HepG2 (cell line): ENCODE measurements around the gene TIFAB. TPM values are rescaled to one million over a fixed set of nuclear protein-coding genes. Genes with fewer than 3 reads are reported as not detected.
A peak's percentile ranks its signal among the peaks of the same experiment; 100 is the strongest.

ENCODE experiments used
- CREB1 ChIP-seq, 2 experiments: fragments of 450-650 bp in 1 of 2; IDR thresholded peaks; 2 replicates each; pipeline ENCODE4 v1.6.1; 2016 to 2017; ENCODE audit warnings: control low read depth in 1 of 2, mild to moderate bottlenecking in 1 of 2, missing compliant biosample characterization in 1 of 2, missing genetic modification characterization in 1 of 2
- ELF3 ChIP-seq: IDR thresholded peaks from 2 replicates; pipeline ENCODE4 v1.6.1; 2016; ENCODE audit warnings: missing genetic modification reagents, missing compliant biosample characterization
- FOXO1 ChIP-seq: sonication (generic); formaldehyde crosslinking; IDR thresholded peaks from 2 replicates; pipeline ENCODE4 v1.4.0; 2020; ENCODE audit warnings: missing genetic modification reagents
- PLRG1 ChIP-seq: fragments of 450-650 bp; conservative IDR thresholded peaks from 2 replicates; pipeline ENCODE4 v1.6.1; 2016
- RARA ChIP-seq: IDR thresholded peaks from 2 replicates; pipeline ENCODE4 v1.6.1; 2016; ENCODE audit warnings: missing genetic modification reagents, missing compliant biosample characterization
- SP4 ChIP-seq: sonication (generic); formaldehyde crosslinking; IDR thresholded peaks from 2 replicates; pipeline ENCODE4 v1.8.1; 2023; ENCODE audit warnings: mild to moderate bottlenecking, missing genetic modification reagents
- SPEN ChIP-seq: sonication (generic); formaldehyde crosslinking; IDR thresholded peaks from 2 replicates; pipeline ENCODE4 v1.5.1; 2020; ENCODE audit warnings: low read depth, mild to moderate bottlenecking, missing genetic modification reagents
- THRA ChIP-seq: sonication (generic); formaldehyde crosslinking; IDR thresholded peaks from 2 replicates; pipeline ENCODE4 v1.4.0; 2020; ENCODE audit warnings: missing genetic modification reagents, borderline replicate concordance
- ZBTB1 ChIP-seq: sonication (generic); formaldehyde crosslinking; IDR thresholded peaks from 2 replicates; pipeline ENCODE4 v1.4.0; 2020; ENCODE audit warnings: missing genetic modification reagents, borderline replicate concordance
- ZNF18 ChIP-seq: sonication (generic); formaldehyde crosslinking; IDR thresholded peaks from 2 replicates; pipeline ENCODE4 v1.8.0; 2022; ENCODE audit warnings: mild to moderate bottlenecking, missing genetic modification reagents; ENCODE audit not compliant: insufficient replicate concordance
- ZNF205 ChIP-seq: IDR thresholded peaks from 2 replicates; pipeline ENCODE4 v1.6.1; 2018; ENCODE audit warnings: missing biosample characterization, missing genetic modification reagents
- ZNF253 ChIP-seq: sonication (generic); formaldehyde crosslinking; IDR thresholded peaks from 2 replicates; pipeline ENCODE4 v1.8.0; 2022; ENCODE audit warnings: mild to moderate bottlenecking, missing genetic modification reagents, borderline replicate concordance
- ZNF567 ChIP-seq: sonication (generic); formaldehyde crosslinking; IDR thresholded peaks from 2 replicates; pipeline ENCODE4 v1.8.1; 2023; ENCODE audit warnings: mild to moderate bottlenecking, missing genetic modification reagents, borderline replicate concordance
- ZNF619 ChIP-seq: sonication (generic); formaldehyde crosslinking; IDR thresholded peaks from 2 replicates; pipeline ENCODE4 v1.4.0; 2020; ENCODE audit warnings: mild to moderate bottlenecking, missing genetic modification reagents
- ZNF639 ChIP-seq: conservative IDR thresholded peaks from 2 replicates; pipeline ENCODE4 v1.6.1; 2018; ENCODE audit warnings: missing genetic modification reagents
- ZNF724P ChIP-seq: sonication (generic); formaldehyde crosslinking; IDR thresholded peaks from 2 replicates; pipeline ENCODE4 v1.8.0; 2022; ENCODE audit warnings: missing genetic modification reagents, borderline replicate concordance
- ZNF746 ChIP-seq: sonication (generic); formaldehyde crosslinking; IDR thresholded peaks from 2 replicates; pipeline ENCODE4 v1.8.0; 2022; ENCODE audit warnings: mild to moderate bottlenecking, missing genetic modification reagents
- ZSCAN9 ChIP-seq: IDR thresholded peaks from 2 replicates; pipeline ENCODE4 v1.6.1; 2016; ENCODE audit warnings: borderline replicate concordance
- polyA plus RNA-seq, 8 experiments: library from polyadenylated mRNA; depleted of rRNA in 3 of 8; stranded (reverse) in 7 of 8; unstranded in 1 of 8; fragments of >200 nt; fragmentation: Illumina TruSeq in 4 of 8; extraction: Trizol in 4 of 8; gene quantifications; 2 replicates each; pipeline versions ENCODE4 v1.2.1 to v1.2.3, GENCODE V29; 2011 to 2016; ENCODE audit warnings: low read depth in 4 of 8, missing spikeins in 1 of 8, mixed read lengths in 1 of 8; ENCODE audit not compliant: insufficient read depth in 1 of 8
- total RNA-seq, 5 experiments: library from RNA; depleted of rRNA; stranded (reverse); fragments of >200 nt; fragmentation: Illumina TruSeq; extraction: Trizol; gene quantifications; 2 replicates each; pipeline ENCODE4 v1.2.3, GENCODE V29; 2016; ENCODE audit warnings: low read depth in 1 of 5
- TF ChIP-seq, protein P1 (sequence below): sonication (generic); formaldehyde crosslinking; IDR thresholded peaks from 2 replicates; pipeline ENCODE4 v1.5.0; 2020; ENCODE audit warnings: mild to moderate bottlenecking, missing genetic modification reagents
- TF ChIP-seq, protein P2 (sequence below): sonication (generic); formaldehyde crosslinking; IDR thresholded peaks from 2 replicates; pipeline ENCODE4 v1.4.0; 2020; ENCODE audit warnings: mild to moderate bottlenecking, missing genetic modification reagents

Gene TIFAB
- total and polyA plus RNA-seq, 2 of the 13 experiments (the other 11 are each of a cell fraction or from before 2014, with no cell fraction given), result not detected

DNA sequence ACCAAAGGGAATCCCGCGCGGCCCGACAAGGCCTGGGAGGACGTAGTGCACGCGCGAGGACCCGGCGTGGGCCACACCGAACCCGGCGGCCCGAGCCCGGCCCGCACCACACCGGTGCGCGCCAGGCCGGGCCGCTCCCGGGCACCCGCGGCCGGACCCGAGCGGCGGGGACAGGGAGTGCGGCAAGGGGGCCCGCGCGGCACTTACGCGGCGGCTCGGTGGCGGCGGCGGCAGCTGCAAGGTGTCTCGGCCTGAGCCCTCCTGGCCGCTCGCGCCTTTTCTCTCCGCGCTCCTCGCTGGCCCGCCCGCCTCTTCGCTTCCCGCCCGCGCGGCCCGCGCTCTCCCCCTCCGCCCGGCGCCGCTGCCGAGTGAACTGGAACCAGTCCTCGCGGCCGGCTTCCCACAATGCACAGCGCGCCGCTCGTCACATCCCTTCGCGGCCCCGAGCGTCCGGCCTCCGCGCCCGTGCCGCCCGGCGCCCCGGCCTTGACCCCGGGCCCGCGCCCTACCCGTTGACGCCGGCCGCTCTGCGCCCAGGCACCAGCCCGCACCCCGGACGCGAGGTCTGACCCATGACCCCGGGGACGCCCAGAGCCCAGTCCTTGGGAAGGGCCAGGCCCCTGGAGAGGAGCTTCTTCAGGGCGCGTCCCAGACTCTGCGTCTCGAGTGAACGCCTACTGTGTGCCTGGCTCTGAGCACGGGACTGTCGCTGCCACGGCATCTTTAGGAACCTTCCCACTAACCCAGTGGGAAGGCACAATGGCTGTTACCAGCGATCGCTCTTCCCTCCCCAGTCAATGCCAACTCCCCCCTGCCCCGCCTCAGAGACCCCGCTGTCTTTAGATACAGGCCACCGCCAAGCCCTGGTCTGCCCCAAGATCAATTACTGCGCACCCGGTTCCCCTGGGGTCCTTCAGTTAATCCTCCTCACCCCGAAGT lies 53.0 kb downstream of the TIFAB start, which contains the start of gene MACROH2A1 (continued):
- TF ChIP-seq, protein P1, sequence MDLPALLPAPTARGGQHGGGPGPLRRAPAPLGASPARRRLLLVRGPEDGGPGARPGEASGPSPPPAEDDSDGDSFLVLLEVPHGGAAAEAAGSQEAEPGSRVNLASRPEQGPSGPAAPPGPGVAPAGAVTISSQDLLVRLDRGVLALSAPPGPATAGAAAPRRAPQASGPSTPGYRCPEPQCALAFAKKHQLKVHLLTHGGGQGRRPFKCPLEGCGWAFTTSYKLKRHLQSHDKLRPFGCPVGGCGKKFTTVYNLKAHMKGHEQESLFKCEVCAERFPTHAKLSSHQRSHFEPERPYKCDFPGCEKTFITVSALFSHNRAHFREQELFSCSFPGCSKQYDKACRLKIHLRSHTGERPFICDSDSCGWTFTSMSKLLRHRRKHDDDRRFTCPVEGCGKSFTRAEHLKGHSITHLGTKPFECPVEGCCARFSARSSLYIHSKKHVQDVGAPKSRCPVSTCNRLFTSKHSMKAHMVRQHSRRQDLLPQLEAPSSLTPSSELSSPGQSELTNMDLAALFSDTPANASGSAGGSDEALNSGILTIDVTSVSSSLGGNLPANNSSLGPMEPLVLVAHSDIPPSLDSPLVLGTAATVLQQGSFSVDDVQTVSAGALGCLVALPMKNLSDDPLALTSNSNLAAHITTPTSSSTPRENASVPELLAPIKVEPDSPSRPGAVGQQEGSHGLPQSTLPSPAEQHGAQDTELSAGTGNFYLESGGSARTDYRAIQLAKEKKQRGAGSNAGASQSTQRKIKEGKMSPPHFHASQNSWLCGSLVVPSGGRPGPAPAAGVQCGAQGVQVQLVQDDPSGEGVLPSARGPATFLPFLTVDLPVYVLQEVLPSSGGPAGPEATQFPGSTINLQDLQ (CRISPR knock-in tag), result 0 out of 2 replicates have a peak, but pooled peaks have one; percentile 64
- TF ChIP-seq ZNF253 (CRISPR knock-in tag) (0 out of 2 replicates have a peak, but pooled peaks have one; percentile 66), CREB1 (IDR thresholded peaks at IDR 0.05) (peak; percentile 25; the same call in 1 of the 2 replicates), CREB1 (CRISPR knock-in tag; IDR thresholded peaks at IDR 0.05) (no peak), ZNF18 (CRISPR knock-in tag) (peak; percentile 54), PLRG1 (no peak), ZNF724P (CRISPR knock-in tag) (peak; percentile 45; the same call in 1 of the 2 replicates), ZNF639 (peak; percentile 96), SPEN (CRISPR knock-in tag) (peak; percentile 75; the same call in 1 of the 2 replicates), ZNF746 (CRISPR knock-in tag) (no peak), FOXO1 (CRISPR knock-in tag) (peak; percentile 72; the same call in 1 of the 2 replicates), ELF3 (peak; percentile 67; the same call in 1 of the 2 replicates), ZNF567 (CRISPR knock-in tag) (0 out of 2 replicates have a peak, but pooled peaks have one; percentile 35), ZBTB1 (CRISPR knock-in tag) (no peak), RARA (peak; percentile 96), SP4 (CRISPR knock-in tag) (peak; percentile 40; the same call in 1 of the 2 replicates), ZNF205 (CRISPR knock-in tag) (0 out of 2 replicates have a peak, but pooled peaks have one; percentile 43), ZSCAN9 (CRISPR knock-in tag) (0 out of 2 replicates have a peak, but pooled peaks have one; percentile 57), THRA (CRISPR knock-in tag) (0 out of 2 replicates have a peak, but pooled peaks have one; percentile 20), ZNF619 (CRISPR knock-in tag) (no peak)
- TF ChIP-seq, protein P2, sequence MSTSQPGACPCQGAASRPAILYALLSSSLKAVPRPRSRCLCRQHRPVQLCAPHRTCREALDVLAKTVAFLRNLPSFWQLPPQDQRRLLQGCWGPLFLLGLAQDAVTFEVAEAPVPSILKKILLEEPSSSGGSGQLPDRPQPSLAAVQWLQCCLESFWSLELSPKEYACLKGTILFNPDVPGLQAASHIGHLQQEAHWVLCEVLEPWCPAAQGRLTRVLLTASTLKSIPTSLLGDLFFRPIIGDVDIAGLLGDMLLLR, result peak; percentile 62; the same call in 1 of the 2 replicates
